Small intestine (tissue), 7 donors: Measurements from ENCODE around the gene CDH13. TPM values are rescaled to one million over a fixed set of nuclear protein-coding genes. Genes with fewer than 3 reads are reported as not detected.

ENCODE experiments used
- DNase-seq, 2 donors: peaks; one replicate each; pipeline versions ENCODE4 v3.0.0 to v3.0.0-alpha.2; 2013
- FAIRE-seq: peaks from 2 replicates; lab custom pipeline; 2012; peaks lifted over from hg19 to GRCh38; lab: Jason Lieb, UNC
- H3K27ac ChIP-seq, 3 donors: one replicate each; pipeline ENCODE4 v1.5.1; 2013; ENCODE audit warnings: low read length in 2 of 3, mild to moderate bottlenecking in 2 of 3, control low read depth in 1 of 3, inconsistent platforms in 1 of 3, low read depth in 1 of 3, moderate library complexity in 1 of 3
- H3K27me3 ChIP-seq, 3 donors: one replicate each; pipeline ENCODE4 v1.6.1; 2013; ENCODE audit warnings: low read length in 3 of 3, inconsistent platforms in 1 of 3; ENCODE audit not compliant: control insufficient read depth in 3 of 3, insufficient read depth in 3 of 3
- H3K36me3 ChIP-seq, 3 donors: one replicate each; pipeline ENCODE4 v1.6.1; 2013; ENCODE audit warnings: low read length in 3 of 3, inconsistent platforms in 1 of 3, low read depth in 1 of 3, mild to moderate bottlenecking in 1 of 3, moderate library complexity in 1 of 3; ENCODE audit not compliant: control insufficient read depth in 3 of 3, insufficient read depth in 2 of 3
- H3K4me1 ChIP-seq, 3 donors: one replicate each; pipeline ENCODE4 v1.6.1; 2013; ENCODE audit warnings: low read length in 2 of 3, inconsistent platforms in 1 of 3, low read depth in 1 of 3, mild to moderate bottlenecking in 1 of 3, moderate library complexity in 1 of 3; ENCODE audit not compliant: control insufficient read depth in 3 of 3, insufficient read depth in 2 of 3
- H3K4me3 ChIP-seq, 3 donors: one replicate each; pipeline ENCODE4 v1.5.1; 2013; ENCODE audit warnings: low read length in 3 of 3, control low read depth in 1 of 3, inconsistent platforms in 1 of 3, low read depth in 1 of 3, mild to moderate bottlenecking in 1 of 3, moderate library complexity in 1 of 3
- H3K9me3 ChIP-seq, 2 donors: one replicate each; pipeline ENCODE4 v1.6.1; 2013; ENCODE audit warnings: low read depth in 1 of 2, low read length in 1 of 2; ENCODE audit not compliant: control insufficient read depth in 2 of 2, insufficient read depth in 1 of 2
- WGBS, 3 donors: extraction: QIAGEN DNeasy Blood & Tissue Kit; methylation state at CpG; one replicate each; pipeline ENCODE4 v1.1.7; 2013; 5-methylcytosine and 5-hydroxymethylcytosine counted together
- polyA plus RNA-seq, 4 donors: library from polyadenylated mRNA; stranded (reverse) in 3 of 4; unstranded in 1 of 4; fragments of 200-250 nt in 3 of 4; fragments of 120-200 nt in 1 of 4; gene quantifications; one replicate each; pipeline versions ENCODE4 v1.2.1 to v1.2.3, GENCODE V29; 2013
- donor health status: healthy with polysubstance abuse.
- donor health status: control.
- donor health status: control.
- donor health status: Bipolar disorder and iron deficiency.
- donor health status: healthy.

The CDH13 gene
- polyA plus RNA-seq, 4 donors: 0.27 to 15.0 (median 2.9) TPM; not detected in 1

GRCh38 chr16:82784573-82784968 lies 157.8 kb downstream of the CDH13 start:
- H3K4me3 ChIP-seq: no peak overlapping the region
- H3K36me3 ChIP-seq: no peaks in the 10 kb centered on the region
- no peaks in the 10 kb centered on the region for H3K27me3 ChIP-seq
- FAIRE-seq: no peak
- H3K4me1 ChIP-seq: peaks cover 0 to 9% (median 0%) of the 10 kb centered on the region in 3 donors
- no peak for DNase-seq
- no peak overlapping the region for H3K27ac ChIP-seq
- 90 to 100% (median 91%) methylated on average over 3 of the region's 3 CpGs for WGBS, 3 donors
- no peaks in the 10 kb centered on the region for H3K9me3 ChIP-seq

DNA sequence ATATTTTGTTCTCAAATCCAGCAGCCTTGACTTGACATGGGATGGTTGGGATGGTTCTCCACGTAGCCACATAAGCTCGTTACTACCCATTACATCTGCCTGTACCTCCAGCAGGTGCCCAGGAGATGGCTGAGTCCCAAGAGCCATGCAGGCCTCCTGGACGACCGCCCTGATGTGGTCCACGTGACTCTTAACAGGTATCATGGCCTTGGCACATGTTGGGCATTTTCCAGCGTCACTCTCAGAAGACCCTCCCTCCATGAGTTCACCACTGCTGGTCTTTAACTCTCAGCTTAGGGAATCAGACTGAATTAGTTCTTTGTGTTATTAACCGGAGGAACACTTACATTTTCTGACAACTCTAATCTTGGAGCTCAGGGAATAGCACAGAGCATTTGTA lies 161.5 kb downstream of the CDH13 start:
- Histone ChIP-seq H3K27me3 (no peaks in the 10 kb centered on the region), H3K4me1 (peaks cover 0 to 3% (median 0%) of the 10 kb centered on the region in 3 donors), H3K36me3 (no peaks in the 10 kb centered on the region), H3K9me3 (no peaks in the 10 kb centered on the region), H3K4me3 (no peak overlapping the region), H3K27ac (no peak overlapping the region)
- DNase-seq: no peak
- FAIRE-seq: no peak
- WGBS, 3 donors: 62 to 68% (median 64%) methylated on average over 7 of the region's 7 CpGs

DNA sequence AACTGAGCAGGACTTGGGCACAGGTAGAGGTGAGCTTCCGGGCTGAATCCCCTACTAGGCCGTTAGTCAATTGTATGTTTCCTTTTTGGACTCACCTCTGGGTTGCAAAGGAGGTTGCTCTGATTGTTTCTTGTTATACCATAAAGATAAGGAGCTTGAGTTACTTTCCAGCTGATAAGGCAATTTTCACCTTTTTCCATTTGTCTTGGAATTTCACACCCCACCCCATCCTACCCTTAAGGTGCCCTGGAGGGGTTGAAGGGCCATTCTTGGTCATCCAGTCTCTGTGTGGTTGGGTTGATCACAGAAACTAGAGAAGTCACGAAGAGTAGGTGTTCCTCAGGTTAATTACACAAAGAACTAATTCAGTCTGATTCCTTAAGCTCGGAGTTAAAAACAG lies 162.2 kb downstream of the CDH13 start:
- 66 to 71% (median 66%) methylated on average over 4 of the region's 4 CpGs for WGBS, 3 donors
- Histone ChIP-seq H3K27me3 (no peaks in the 10 kb centered on the region), H3K9me3 (no peaks in the 10 kb centered on the region), H3K4me1 (no peaks in the 10 kb centered on the region), H3K36me3 (no peaks in the 10 kb centered on the region), H3K4me3 (no peak overlapping the region), H3K27ac (no peak overlapping the region)
- DNase-seq (no peak), FAIRE-seq (no peak)

- no peak overlapping the region for H3K27ac ChIP-seq
- FAIRE-seq (no peak), DNase-seq (no peak)
- WGBS, 3 donors: 62 to 86% (median 76%) methylated on average over 6 of the region's 6 CpGs
- H3K36me3 ChIP-seq: no peaks in the 10 kb centered on the region
- no peaks in the 10 kb centered on the region for H3K27me3 ChIP-seq
- H3K9me3 ChIP-seq: no peaks in the 10 kb centered on the region
- no peaks in the 10 kb centered on the region for H3K4me1 ChIP-seq
- H3K4me3 ChIP-seq: no peak overlapping the region
Observed at GRCh38 chr16:82792693-82793092, 165.9 kb downstream of the CDH13 start.

- 79 to 88% (median 81%) methylated on average over 10 of the region's 10 CpGs for WGBS, 3 donors
Observed at GRCh38 chr16:82793528-82794245, 166.9 kb downstream of the CDH13 start.

GRCh38 chr16:82796047-82796446 lies 169.3 kb downstream of the CDH13 start:
- H3K27ac ChIP-seq: no peak overlapping the region
- no peaks in the 10 kb centered on the region for H3K36me3 ChIP-seq
- no peaks in the 10 kb centered on the region for H3K9me3 ChIP-seq
- no peaks in the 10 kb centered on the region for H3K4me1 ChIP-seq
- no peak overlapping the region for H3K4me3 ChIP-seq
- no peaks in the 10 kb centered on the region for H3K27me3 ChIP-seq
- FAIRE-seq (no peak), DNase-seq (no peak)
- 63 to 69% (median 66%) methylated on average over 3 of the region's 3 CpGs for WGBS, 3 donors

More at GRCh38 chr16:82793528-82794245, 166.9 kb downstream of the CDH13 start:
- DNase-seq: no peak
- no peaks in the 10 kb centered on the region for H3K9me3 ChIP-seq
- no peaks in the 10 kb centered on the region for H3K4me1 ChIP-seq
- FAIRE-seq: no peak
- H3K27ac ChIP-seq: no peak overlapping the region
- no peak overlapping the region for H3K4me3 ChIP-seq
- no peaks in the 10 kb centered on the region for H3K27me3 ChIP-seq
- no peaks in the 10 kb centered on the region for H3K36me3 ChIP-seq

DNA sequence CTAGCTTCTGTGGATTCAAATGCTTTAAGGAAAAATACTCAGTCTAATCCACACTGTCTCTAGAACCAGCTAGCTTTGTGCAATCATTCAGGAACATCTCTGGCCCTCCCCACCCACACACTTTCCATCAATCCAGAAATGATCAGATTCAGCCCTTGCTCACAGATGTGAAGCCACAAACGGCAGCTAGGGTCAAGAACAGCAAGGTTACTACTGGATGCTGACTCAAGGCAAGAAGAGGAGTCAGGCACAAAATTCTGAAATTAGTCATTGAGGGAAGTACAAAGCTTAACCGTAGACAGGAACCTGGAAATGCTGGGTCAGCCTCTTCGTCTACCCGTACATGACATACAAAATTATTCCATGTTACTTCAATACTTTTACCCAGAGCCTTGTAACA lies 174.6 kb downstream of the CDH13 start:
- H3K4me1 ChIP-seq: no peaks in the 10 kb centered on the region
- FAIRE-seq (no peak), DNase-seq (no peak)
- no peaks in the 10 kb centered on the region for H3K36me3 ChIP-seq
- no peaks in the 10 kb centered on the region for H3K27me3 ChIP-seq
- no peak overlapping the region for H3K4me3 ChIP-seq
- no peaks in the 10 kb centered on the region for H3K9me3 ChIP-seq
- no peak overlapping the region for H3K27ac ChIP-seq
- 74 to 81% (median 81%) methylated on average over 4 of the region's 4 CpGs for WGBS, 3 donors

DNA sequence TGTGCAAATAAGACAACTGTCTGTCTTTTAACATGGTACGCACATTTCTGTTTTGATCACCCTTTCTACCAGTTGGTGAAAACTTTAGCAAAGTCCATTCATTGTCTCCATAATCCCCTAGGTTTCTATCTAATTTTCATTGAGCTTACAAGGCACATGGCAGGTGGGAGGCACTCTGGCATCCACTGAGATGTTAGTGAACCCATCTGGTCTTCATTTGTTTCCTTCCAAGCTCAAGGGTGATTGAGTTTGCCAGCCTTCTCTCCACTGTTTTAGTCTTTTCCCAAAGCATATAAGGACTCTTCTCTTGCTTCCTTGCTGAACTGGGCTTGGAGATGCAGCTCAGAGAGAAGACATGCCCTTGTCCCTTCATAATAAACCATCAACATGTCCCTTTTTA lies 179.1 kb downstream of the CDH13 start:
- no peaks in the 10 kb centered on the region for H3K9me3 ChIP-seq
- H3K27me3 ChIP-seq: no peaks in the 10 kb centered on the region
- H3K4me1 ChIP-seq: no peaks in the 10 kb centered on the region
- no peak for DNase-seq
- no peaks in the 10 kb centered on the region for H3K36me3 ChIP-seq
- no peak overlapping the region for H3K4me3 ChIP-seq
- H3K27ac ChIP-seq: no peak overlapping the region
- 98 to 100% (median 100%) methylated on average over 1 of the region's 1 CpG for WGBS, 3 donors
- FAIRE-seq: no peak

DNA sequence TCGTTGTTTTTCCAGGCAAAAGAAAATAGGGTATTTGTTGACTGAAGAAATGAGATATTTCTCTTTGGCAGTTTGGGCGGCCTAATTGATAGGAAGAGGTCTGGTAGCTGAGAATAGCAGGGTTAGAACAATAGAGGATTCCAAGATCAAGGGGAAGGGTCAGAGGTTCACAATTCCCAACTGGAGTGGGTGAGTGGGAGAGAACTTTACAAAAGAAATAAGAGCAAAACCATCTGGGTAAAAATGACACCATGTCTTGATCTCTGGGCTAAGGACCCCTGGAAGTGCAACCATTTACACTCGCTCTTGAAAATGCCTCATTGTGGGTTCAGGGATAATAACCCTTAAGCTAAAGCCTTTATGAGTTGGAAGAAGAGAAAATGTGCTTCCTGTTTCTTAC lies 180.5 kb downstream of the CDH13 start:
- H3K27ac ChIP-seq: no peak overlapping the region
- H3K9me3 ChIP-seq: no peaks in the 10 kb centered on the region
- no peaks in the 10 kb centered on the region for H3K36me3 ChIP-seq
- H3K27me3 ChIP-seq: peaks cover 0 to 2% (median 0%) of the 10 kb centered on the region in 3 donors
- no peak overlapping the region for H3K4me3 ChIP-seq
- DNase-seq: no peak
- FAIRE-seq: no peak
- 67 to 83% (median 74%) methylated on average over 3 of the region's 3 CpGs for WGBS, 3 donors
- no peaks in the 10 kb centered on the region for H3K4me1 ChIP-seq
